ENCODE measurements around the gene AHDC1. TPM values are rescaled to one million over a fixed set of nuclear protein-coding genes. Genes with fewer than 3 reads are reported as not detected.
A peak's percentile ranks its signal among the peaks of the same experiment; 100 is the strongest.

Gene AHDC1
- total and polyA plus RNA-seq, 2 of the 13 experiments (the other 11 are each of a cell fraction or from before 2014, with no cell fraction given) = 1.0 to 2.7 TPM

DNA sequence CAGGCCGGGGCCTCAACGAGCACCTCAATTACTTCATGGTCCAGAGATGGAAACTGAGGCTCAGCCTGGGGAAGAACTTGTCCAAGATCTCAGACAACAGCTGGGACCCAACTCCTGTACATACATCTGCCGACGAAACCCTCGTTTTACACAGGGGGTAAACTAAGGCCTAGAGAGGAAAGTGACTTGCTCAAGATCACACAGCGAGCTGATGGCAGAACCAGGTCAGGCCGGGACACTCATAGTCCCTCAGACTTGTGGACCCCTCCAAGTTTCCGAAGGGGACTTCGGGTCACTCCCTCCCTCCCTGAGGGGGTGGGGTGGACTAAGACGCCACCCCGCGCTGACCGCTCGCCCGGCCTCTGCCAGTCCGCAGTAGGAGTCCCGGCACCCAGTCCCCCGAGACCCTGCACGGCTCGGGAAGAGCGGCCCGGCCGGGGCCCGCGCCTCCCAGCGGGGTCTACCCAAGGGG lies 114.4 kb downstream of the AHDC1 start (continued):
- TF ChIP-seq ZNF609 (CRISPR knock-in tag; IDR thresholded peaks at IDR 0.05; ENCODE audit: borderline replicate concordance) (peak; percentile 21; the same call in 1 of the 2 replicates), ZBTB20 (CRISPR knock-in tag; IDR thresholded peaks at IDR 0.05; ENCODE audit: borderline replicate concordance, low read depth) (peak; percentile 60; the same call in 1 of the 2 replicates), GFI1 (CRISPR knock-in tag; IDR thresholded peaks at IDR 0.05; ENCODE audit: borderline replicate concordance) (0 out of 2 replicates have a peak, but pooled peaks have one; percentile 24), AKAP8 (CRISPR knock-in tag; IDR thresholded peaks at IDR 0.05) (peak; percentile 77; the same call in 1 of the 2 replicates), ZNF883 (CRISPR knock-in tag; IDR thresholded peaks at IDR 0.05; ENCODE audit: not compliant biosample characterization) (no peak), MED8 (CRISPR knock-in tag; IDR thresholded peaks at IDR 0.05; ENCODE audit: insufficient replicate concordance) (peak; percentile 14), ZNF781 (CRISPR knock-in tag; IDR thresholded peaks at IDR 0.05; ENCODE audit: borderline replicate concordance, not compliant biosample characterization) (peak; percentile 43), ZMYM3 (CRISPR knock-in tag; IDR thresholded peaks at IDR 0.05) (peak; percentile 51; the same call in 1 of the 2 replicates), KMT2A (CRISPR knock-in tag; IDR thresholded peaks at IDR 0.05) (no peak), ZSCAN21 (CRISPR knock-in tag; IDR thresholded peaks at IDR 0.05; ENCODE audit: borderline replicate concordance) (no peak), SAFB2 (CRISPR knock-in tag; IDR thresholded peaks at IDR 0.05; ENCODE audit: borderline replicate concordance, low read depth) (0 out of 2 replicates have a peak, but pooled peaks have one; percentile 40), MEF2D (CRISPR knock-in tag; IDR thresholded peaks at IDR 0.05) (0 out of 2 replicates have a peak, but pooled peaks have one; percentile 9)
- TF ChIP-seq, protein P1, sequence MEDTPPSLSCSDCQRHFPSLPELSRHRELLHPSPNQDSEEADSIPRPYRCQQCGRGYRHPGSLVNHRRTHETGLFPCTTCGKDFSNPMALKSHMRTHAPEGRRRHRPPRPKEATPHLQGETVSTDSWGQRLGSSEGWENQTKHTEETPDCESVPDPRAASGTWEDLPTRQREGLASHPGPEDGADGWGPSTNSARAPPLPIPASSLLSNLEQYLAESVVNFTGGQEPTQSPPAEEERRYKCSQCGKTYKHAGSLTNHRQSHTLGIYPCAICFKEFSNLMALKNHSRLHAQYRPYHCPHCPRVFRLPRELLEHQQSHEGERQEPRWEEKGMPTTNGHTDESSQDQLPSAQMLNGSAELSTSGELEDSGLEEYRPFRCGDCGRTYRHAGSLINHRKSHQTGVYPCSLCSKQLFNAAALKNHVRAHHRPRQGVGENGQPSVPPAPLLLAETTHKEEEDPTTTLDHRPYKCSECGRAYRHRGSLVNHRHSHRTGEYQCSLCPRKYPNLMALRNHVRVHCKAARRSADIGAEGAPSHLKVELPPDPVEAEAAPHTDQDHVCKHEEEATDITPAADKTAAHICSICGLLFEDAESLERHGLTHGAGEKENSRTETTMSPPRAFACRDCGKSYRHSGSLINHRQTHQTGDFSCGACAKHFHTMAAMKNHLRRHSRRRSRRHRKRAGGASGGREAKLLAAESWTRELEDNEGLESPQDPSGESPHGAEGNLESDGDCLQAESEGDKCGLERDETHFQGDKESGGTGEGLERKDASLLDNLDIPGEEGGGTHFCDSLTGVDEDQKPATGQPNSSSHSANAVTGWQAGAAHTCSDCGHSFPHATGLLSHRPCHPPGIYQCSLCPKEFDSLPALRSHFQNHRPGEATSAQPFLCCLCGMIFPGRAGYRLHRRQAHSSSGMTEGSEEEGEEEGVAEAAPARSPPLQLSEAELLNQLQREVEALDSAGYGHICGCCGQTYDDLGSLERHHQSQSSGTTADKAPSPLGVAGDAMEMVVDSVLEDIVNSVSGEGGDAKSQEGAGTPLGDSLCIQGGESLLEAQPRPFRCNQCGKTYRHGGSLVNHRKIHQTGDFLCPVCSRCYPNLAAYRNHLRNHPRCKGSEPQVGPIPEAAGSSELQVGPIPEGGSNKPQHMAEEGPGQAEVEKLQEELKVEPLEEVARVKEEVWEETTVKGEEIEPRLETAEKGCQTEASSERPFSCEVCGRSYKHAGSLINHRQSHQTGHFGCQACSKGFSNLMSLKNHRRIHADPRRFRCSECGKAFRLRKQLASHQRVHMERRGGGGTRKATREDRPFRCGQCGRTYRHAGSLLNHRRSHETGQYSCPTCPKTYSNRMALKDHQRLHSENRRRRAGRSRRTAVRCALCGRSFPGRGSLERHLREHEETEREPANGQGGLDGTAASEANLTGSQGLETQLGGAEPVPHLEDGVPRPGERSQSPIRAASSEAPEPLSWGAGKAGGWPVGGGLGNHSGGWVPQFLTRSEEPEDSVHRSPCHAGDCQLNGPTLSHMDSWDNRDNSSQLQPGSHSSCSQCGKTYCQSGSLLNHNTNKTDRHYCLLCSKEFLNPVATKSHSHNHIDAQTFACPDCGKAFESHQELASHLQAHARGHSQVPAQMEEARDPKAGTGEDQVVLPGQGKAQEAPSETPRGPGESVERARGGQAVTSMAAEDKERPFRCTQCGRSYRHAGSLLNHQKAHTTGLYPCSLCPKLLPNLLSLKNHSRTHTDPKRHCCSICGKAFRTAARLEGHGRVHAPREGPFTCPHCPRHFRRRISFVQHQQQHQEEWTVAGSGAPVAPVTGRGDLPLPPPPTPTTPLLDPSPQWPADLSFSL (CRISPR knock-in tag; IDR thresholded peaks at IDR 0.05) = peak; percentile 58
- TF ChIP-seq, protein P2, sequence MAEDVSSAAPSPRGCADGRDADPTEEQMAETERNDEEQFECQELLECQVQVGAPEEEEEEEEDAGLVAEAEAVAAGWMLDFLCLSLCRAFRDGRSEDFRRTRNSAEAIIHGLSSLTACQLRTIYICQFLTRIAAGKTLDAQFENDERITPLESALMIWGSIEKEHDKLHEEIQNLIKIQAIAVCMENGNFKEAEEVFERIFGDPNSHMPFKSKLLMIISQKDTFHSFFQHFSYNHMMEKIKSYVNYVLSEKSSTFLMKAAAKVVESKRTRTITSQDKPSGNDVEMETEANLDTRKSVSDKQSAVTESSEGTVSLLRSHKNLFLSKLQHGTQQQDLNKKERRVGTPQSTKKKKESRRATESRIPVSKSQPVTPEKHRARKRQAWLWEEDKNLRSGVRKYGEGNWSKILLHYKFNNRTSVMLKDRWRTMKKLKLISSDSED (CRISPR knock-in tag; IDR thresholded peaks at IDR 0.05) = no peak

Measured in HepG2 (cell line).